Astrocyte (in vitro differentiated cells and primary cell): ENCODE measurements around the gene HSD17B3.

Experiments used
- CTCF ChIP-seq: IDR thresholded peaks from 2 replicates; pipeline ENCODE4 v1.5.1; 2011; ENCODE audit warnings: low read depth, mild to moderate bottlenecking, inconsistent platforms, low read length, moderate library complexity; ENCODE audit not compliant: insufficient read depth
- EZH2 ChIP-seq: IDR thresholded peaks from 2 replicates; pipeline ENCODE4 v1.6.1; 2012; ENCODE audit warnings: mild to moderate bottlenecking, low read length, inconsistent platforms; ENCODE audit not compliant: insufficient read depth

GRCh38 chr9:96345551-96345950, 43.6 kb upstream of the HSD17B3 start:
- TF ChIP-seq CTCF (no peak), EZH2 (no peak)
